HCEC 1CT (cell line): ENCODE data around the gene SPSB3.
"Not testable (repeated sequence)": the region's sequence is repeated elsewhere in the genome, so short reads cannot be mapped to it uniquely, and the experiment has no call there.

Experiments
- DNase-seq: peaks from one replicate; pipeline ENCODE4 v3.0.0-alpha.2; 2017

Gene SPSB3

GRCh38 chr16:1734816-1735215 lies 47.6 kb downstream of the SPSB3 start:
- no peak for DNase-seq

DNA sequence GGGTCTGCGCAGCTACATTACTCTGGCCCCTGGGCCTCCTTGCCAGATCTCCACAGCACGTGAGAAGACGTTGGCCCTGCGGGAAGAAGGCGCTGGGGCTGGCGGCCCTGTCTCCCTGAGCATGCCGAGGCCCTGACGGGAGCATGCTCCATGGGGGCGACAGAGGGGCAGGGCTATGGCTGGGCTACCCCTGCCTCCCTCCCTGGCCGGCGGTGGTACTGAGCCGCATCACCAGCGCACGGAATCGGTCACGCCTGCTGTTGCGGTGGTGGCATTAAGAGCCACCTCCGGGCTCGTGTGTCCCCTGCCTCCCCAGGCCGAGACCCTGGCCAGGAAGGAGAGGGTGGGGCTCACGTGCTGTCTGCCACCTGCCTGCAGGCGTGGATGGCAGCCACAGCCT lies 48.2 kb downstream of the SPSB3 start:
- DNase-seq = no peak

- DNase-seq = not testable (repeated sequence)
These were observed 49.8 kb downstream of the SPSB3 start for GRCh38 chr16:1732551-1732987.

- DNase-seq = no peak
These were observed 50.3 kb downstream of the SPSB3 start for GRCh38 chr16:1732071-1732470.

DNA sequence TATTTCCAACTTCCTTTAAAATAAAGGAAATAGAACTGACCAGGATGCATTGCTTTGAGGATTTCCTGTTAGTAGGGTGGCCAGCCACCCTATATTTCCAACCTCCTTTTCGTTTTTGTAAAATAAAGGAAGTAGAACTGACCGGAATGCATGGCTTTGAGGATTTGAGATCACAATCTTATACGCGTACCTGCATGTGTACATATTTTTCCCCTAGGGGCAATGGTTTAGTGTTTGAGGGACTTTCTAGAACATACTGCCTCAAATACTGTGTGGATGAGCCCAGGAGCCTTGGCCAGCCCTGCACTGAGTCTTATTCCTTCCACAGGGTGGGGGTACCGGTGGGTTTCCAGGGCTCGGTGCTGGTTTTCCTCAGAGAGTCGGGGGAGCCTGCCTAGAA lies 50.8 kb downstream of the SPSB3 start:
- no peak for DNase-seq

DNA sequence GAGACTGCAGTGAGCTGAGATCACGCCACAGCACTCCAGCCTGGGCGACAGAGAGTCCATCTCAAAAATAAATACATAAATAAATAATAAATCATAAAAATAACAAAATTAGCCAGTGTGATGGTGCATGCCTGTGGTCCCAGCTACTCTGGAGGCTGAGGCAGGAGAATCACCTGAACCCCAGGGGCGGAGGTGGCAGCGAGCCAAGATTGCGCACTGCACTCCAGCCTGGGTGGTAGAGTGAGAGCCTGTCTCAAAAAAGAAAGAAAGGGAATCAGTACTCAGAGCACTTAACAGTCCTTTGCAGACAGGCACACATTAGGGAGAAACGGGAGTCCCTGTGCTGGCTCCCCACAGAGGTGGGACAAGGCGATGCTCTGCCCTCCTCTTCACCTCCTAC lies 51.3 kb downstream of the SPSB3 start:
- DNase-seq = no peak

GRCh38 chr16:1729445-1729844 lies 52.9 kb downstream of the SPSB3 start:
- no peak for DNase-seq

GRCh38 chr16:1729026-1729425 lies 53.3 kb downstream of the SPSB3 start:
- no peak for DNase-seq

GRCh38 chr16:1727651-1728624 lies 54.4 kb downstream of the SPSB3 start:
- DNase-seq = no peak
